Fibroblast of pulmonary artery (primary cell): ENCODE results near the gene SYCP2.

Experiments
- DNase-seq: peaks from one replicate; pipeline ENCODE4 v3.0.0-alpha.2; 2010; ENCODE audit warnings: low read depth
- H3K4me3 ChIP-seq: replicated peaks from 2 replicates; pipeline ENCODE4 v1.5.1; 2011; ENCODE audit warnings: low read depth, mild to moderate bottlenecking, control low read depth, low read length, moderate library complexity
- TF ChIP-seq, protein P1 (sequence below): IDR thresholded peaks from 2 replicates; pipeline ENCODE4 v1.5.1; 2011; ENCODE audit warnings: mild to moderate bottlenecking, control low read depth, low read length, inconsistent platforms; ENCODE audit errors: missing control alignments

The SYCP2 gene, protein sequence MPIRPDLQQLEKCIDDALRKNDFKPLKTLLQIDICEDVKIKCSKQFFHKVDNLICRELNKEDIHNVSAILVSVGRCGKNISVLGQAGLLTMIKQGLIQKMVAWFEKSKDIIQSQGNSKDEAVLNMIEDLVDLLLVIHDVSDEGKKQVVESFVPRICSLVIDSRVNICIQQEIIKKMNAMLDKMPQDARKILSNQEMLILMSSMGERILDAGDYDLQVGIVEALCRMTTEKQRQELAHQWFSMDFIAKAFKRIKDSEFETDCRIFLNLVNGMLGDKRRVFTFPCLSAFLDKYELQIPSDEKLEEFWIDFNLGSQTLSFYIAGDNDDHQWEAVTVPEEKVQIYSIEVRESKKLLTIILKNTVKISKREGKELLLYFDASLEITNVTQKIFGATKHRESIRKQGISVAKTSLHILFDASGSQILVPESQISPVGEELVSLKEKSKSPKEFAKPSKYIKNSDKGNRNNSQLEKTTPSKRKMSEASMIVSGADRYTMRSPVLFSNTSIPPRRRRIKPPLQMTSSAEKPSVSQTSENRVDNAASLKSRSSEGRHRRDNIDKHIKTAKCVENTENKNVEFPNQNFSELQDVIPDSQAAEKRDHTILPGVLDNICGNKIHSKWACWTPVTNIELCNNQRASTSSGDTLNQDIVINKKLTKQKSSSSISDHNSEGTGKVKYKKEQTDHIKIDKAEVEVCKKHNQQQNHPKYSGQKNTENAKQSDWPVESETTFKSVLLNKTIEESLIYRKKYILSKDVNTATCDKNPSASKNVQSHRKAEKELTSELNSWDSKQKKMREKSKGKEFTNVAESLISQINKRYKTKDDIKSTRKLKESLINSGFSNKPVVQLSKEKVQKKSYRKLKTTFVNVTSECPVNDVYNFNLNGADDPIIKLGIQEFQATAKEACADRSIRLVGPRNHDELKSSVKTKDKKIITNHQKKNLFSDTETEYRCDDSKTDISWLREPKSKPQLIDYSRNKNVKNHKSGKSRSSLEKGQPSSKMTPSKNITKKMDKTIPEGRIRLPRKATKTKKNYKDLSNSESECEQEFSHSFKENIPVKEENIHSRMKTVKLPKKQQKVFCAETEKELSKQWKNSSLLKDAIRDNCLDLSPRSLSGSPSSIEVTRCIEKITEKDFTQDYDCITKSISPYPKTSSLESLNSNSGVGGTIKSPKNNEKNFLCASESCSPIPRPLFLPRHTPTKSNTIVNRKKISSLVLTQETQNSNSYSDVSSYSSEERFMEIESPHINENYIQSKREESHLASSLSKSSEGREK (N-terminal part only)

DNA sequence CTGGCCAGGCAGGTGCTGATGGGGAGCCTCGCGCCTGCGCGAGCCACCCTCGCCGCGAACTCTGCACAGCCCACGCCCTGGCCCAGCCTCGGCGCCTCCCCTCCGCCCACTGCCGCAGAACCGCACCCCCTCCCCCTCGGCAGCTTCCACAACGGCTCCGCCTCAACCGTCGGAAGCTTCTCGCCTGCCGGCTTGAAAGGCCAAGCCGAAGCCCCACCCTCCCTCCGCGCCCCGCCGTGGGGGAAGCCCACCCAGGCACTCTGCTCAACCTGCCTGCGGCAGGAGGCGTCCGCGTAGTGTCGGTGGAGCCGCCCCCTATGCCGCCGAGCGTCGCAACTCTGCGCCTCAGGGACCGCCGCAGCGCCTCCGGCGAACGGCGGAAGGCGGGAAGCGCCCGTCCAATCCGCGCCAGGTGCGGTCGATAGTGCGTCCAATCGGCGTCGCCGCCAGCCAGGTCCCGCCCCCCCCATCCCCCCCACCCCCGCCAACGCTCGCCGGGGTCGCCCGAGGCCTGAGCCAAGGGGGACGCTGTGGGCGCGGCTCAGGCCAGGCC, at the start of gene SYCP2:
Gene SYCP2 (minus strand): TSS at position 342 of the 553 bp plus-strand sequence. CDS start 11,224 bp downstream, outside the sequence.
- DNase-seq: peak; percentile 35
- H3K4me3 ChIP-seq: peak within 1 kb of the TSS; percentile 60
- TF ChIP-seq, protein P1, sequence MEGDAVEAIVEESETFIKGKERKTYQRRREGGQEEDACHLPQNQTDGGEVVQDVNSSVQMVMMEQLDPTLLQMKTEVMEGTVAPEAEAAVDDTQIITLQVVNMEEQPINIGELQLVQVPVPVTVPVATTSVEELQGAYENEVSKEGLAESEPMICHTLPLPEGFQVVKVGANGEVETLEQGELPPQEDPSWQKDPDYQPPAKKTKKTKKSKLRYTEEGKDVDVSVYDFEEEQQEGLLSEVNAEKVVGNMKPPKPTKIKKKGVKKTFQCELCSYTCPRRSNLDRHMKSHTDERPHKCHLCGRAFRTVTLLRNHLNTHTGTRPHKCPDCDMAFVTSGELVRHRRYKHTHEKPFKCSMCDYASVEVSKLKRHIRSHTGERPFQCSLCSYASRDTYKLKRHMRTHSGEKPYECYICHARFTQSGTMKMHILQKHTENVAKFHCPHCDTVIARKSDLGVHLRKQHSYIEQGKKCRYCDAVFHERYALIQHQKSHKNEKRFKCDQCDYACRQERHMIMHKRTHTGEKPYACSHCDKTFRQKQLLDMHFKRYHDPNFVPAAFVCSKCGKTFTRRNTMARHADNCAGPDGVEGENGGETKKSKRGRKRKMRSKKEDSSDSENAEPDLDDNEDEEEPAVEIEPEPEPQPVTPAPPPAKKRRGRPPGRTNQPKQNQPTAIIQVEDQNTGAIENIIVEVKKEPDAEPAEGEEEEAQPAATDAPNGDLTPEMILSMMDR: no peak

DNA sequence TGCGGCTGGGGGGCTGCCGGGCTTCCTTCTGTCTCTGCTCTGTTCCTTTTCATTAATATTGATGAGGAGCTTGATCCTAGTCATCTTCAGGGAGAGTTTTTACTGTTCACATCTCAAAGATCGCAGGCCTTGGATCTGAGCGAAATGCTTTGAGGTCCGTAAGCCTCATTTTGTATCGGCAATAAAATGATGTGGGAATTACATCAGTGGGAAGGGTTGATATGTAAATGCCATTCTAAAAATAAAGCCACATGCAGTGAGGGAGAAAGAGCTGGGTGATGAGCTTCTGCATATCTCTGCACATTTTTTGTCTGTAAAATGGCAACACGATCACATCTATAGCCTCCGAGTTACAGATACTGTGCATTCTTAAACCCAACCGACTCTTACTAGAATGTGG, 49.6 kb upstream of the SYCP2 start:
- DNase-seq: no peak
- TF ChIP-seq, protein P1: no peak
- no peak overlapping the region for H3K4me3 ChIP-seq

DNA sequence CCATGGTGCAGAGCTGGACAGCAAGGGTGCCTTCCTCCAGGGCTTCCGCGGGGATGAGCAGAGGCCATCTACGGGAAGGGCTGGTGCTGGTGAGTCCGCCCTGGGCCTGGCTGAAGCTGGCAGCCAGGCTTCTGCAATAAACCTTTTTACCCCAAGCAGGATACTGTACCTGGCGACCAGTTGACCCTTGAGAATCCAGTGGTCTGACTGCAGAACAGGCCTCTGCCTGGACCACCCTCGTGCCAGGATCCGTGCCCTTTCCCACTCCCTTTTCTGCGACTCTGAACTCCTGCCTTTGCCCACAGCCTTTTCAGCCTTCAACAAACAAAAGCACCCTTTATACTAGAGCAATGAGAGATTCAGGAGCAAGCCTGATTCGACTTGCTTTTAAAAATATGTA, 43.6 kb upstream of the SYCP2 start:
- DNase-seq: no peak
- TF ChIP-seq, protein P1: no peak
- no peak overlapping the region for H3K4me3 ChIP-seq

DNA sequence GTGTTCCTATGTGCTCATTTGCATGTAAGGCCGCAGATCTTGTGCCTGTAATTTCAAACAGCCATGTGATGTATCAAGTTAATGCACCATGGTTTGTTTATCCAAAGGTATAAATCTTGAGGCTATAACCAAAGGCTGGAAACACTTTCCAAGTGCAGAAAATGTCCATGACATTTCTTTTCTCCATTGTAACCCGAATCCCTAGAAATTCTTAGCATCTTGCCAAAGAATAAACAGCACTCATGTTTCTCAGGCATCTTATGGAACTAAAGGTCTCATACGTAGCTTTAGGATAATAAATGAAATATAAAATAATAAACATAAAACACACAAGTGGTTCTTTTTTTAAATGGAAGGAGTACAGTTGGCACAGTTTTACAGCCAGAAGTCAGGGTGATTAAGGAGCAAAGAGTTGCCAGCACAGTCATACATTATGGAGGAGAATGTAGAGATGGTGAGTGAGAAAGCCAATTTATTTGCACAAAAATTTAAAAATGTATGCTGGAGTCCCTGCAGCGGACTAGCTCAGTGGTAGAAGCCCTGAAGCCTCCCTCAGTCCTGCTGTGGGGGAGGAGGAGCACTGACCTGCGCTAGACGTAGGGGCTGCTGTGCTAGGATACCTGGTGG, 42.8 kb upstream of the SYCP2 start:
- TF ChIP-seq, protein P1: no peak
- DNase-seq: no peak
- no peak overlapping the region for H3K4me3 ChIP-seq

DNA sequence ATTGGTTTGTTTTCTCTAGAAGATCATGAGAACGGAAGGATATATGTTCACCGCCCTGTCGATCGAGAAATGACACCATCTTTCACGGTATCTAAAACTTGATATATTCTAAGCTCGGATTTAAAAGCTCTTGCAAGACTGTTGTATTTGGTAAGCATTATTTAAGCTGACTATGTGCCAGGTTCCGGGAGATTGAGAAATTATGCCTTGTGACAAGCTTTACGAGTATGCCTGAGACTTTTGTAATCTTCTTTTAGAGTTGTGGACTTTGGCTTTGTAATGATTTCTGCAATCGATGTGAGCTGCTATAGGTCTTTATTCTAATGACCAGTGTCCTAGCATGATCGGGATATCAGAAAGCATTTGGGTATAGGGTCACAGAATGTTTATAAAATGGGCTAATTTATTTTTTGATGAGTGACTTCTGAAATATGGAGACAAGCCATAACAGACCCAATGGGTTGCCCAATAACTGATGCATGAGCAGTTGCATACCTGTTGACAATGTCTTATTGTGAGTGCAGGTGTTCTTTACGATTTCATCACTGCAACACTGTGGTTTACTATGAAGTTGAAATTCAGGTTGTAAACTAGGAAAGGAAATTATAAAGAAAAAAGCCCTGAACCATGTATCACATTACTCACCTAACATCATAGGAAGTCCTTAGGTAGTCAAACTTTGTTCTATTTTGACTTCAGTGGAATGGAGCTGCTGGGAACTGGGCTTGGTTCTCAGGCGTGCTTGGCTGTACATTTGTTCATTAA, 38.8 kb upstream of the SYCP2 start:
- H3K4me3 ChIP-seq: no peak overlapping the region
- DNase-seq: no peak
- TF ChIP-seq, protein P1: no peak
